ENCODE data around the gene ADCY3.

ADCY3 gene

GRCh38 chr2:24877646-24878045 is 42.4 kb downstream of the ADCY3 start:
- no peak for TF ChIP-seq CTCF (IDR thresholded peaks at IDR 0.05; ENCODE audit: low read depth, low read length)
- DNase-seq (ENCODE audit: extremely low read depth, low read depth): no peak

GRCh38 chr2:24877067-24877466 is 43.0 kb downstream of the ADCY3 start:
- no peak for TF ChIP-seq CTCF (IDR thresholded peaks at IDR 0.05; ENCODE audit: low read depth, low read length)
- no peak for DNase-seq (ENCODE audit: extremely low read depth, low read depth)

- no peak for DNase-seq (ENCODE audit: extremely low read depth, low read depth)
- no peak for TF ChIP-seq CTCF (IDR thresholded peaks at IDR 0.05; ENCODE audit: low read depth, low read length)
These were observed 44.1 kb downstream of the ADCY3 start for GRCh38 chr2:24875901-24876300.

- no peak for DNase-seq (ENCODE audit: extremely low read depth, low read depth)
- TF ChIP-seq CTCF (IDR thresholded peaks at IDR 0.05; ENCODE audit: low read depth, low read length): no peak
These were observed 44.8 kb downstream of the ADCY3 start for GRCh38 chr2:24875272-24875671.

- no peak for DNase-seq (ENCODE audit: extremely low read depth, low read depth)
- no peak for TF ChIP-seq CTCF (IDR thresholded peaks at IDR 0.05; ENCODE audit: low read depth, low read length)
These were observed 46.0 kb downstream of the ADCY3 start for GRCh38 chr2:24874035-24874434.

GRCh38 chr2:24873619-24874018 is 46.4 kb downstream of the ADCY3 start:
- no peak for TF ChIP-seq CTCF (IDR thresholded peaks at IDR 0.05; ENCODE audit: low read depth, low read length)
- DNase-seq (ENCODE audit: extremely low read depth, low read depth): no peak

- TF ChIP-seq CTCF (IDR thresholded peaks at IDR 0.05; ENCODE audit: low read depth, low read length): no peak
- no peak for DNase-seq (ENCODE audit: extremely low read depth, low read depth)
These were observed 47.5 kb downstream of the ADCY3 start for GRCh38 chr2:24872344-24873115.

All from AG09319 (cell line).